T-helper 17 cell (primary cell): ENCODE measurements around the gene GABARAPL2. TPM values are rescaled to one million over a fixed set of nuclear protein-coding genes. Genes with fewer than 3 reads are reported as not detected.
A peak's percentile ranks its signal among the peaks of the same experiment; 100 is the strongest.

Source experiments
- ATAC-seq: fragments of 150-1000 bp; cut with Tn5 transposase; 2 replicates; pipeline ENCODE4 v1.10.0; 2021; ENCODE audit warnings: mild to moderate bottlenecking, moderate library complexity
- DNase-seq, 3 donors: peaks; one replicate each; pipeline versions ENCODE4 v3.0.0 to v3.0.0-alpha.2; 2020 to 2021
- H3K9me3 ChIP-seq: one replicate; pipeline ENCODE4 v1.7.0; 2013; ENCODE audit warnings: low read length, mild to moderate bottlenecking; ENCODE audit not compliant: control insufficient read depth, poor library complexity, severe bottlenecking
- H3K27ac Mint-ChIP-seq: one replicate; pipeline ENCODE4 v1.8.0; 2022; ENCODE audit warnings: mild to moderate bottlenecking, moderate library complexity, mixed read lengths
- H3K27me3 Mint-ChIP-seq: one replicate; pipeline ENCODE4 v1.8.0; 2022; ENCODE audit warnings: mixed read lengths
- H3K36me3 Mint-ChIP-seq: one replicate; pipeline ENCODE4 v1.8.0; 2022; ENCODE audit warnings: low read depth, mixed read lengths
- H3K4me1 Mint-ChIP-seq: one replicate; pipeline ENCODE4 v1.8.0; 2022; ENCODE audit warnings: mild to moderate bottlenecking, mixed read lengths
- H3K4me3 Mint-ChIP-seq: one replicate; pipeline ENCODE4 v1.8.0; 2022; ENCODE audit warnings: mild to moderate bottlenecking, moderate library complexity, mixed read lengths
- total RNA-seq, 4 donors: library from RNA in 2 of 4; stranded (reverse) in 2 of 4; gene quantifications; one replicate each; pipeline ENCODE4 v1.2.3 and lab custom pipeline; 2022 to 2026

Gene GABARAPL2, protein sequence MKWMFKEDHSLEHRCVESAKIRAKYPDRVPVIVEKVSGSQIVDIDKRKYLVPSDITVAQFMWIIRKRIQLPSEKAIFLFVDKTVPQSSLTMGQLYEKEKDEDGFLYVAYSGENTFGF
- total RNA-seq (10 to 100 TPM; 76.5 to 79.5 TPM), total RNA-seq (lab: John Stamatoyannopoulos, UW) (40.8 to 48.8 reads per million in 2 donors)

DNA sequence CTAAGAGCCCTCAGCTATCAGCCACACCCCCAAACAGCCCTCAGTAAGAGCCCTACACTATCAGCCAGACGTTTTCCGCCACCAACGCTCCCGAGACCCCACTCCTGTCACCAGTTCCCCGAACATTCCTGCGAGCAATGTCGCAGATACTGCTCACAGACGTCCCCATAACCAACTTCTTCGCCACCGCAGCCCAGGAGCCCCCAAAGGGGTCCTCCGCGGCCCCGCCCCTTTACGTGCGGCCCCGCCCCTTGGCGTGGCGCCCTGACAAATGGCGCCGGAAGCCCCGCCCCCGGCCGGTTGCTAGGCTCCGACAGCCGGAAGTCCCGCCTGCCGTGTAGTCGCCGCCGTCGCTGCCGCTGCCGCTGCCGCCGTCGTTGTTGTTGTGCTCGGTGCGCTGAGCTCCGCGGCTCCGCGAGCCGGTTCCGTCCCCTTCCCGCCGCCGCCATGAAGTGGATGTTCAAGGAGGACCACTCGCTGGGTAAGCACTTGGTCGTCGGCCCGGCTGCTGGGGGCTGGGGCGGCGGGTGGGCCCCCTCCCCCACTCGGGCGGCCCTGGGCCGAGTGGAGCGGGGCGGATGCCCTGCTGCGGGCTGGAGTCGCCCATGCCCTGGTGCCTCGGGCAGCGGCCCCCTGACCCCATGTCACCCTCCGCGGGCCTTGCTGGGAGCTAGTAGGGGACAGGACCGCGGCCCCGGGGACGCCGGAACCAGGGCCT, at the start of gene GABARAPL2:
GABARAPL2 (plus strand) TSS at position 340 of the 718 bp plus-strand sequence; CDS start at position 448, 108 bp downstream.
- no peaks in the 10 kb centered on the region for H3K9me3 ChIP-seq
- Mint-ChIP-seq H3K27me3 (peaks cover 21% of the 10 kb centered on the region), H3K27ac (peak within 1 kb of the TSS; percentile 98), H3K4me3 (peak within 1 kb of the TSS; percentile 98), H3K4me1 (peaks cover 25% of the 10 kb centered on the region), H3K36me3 (peaks cover 2% of the 10 kb centered on the region)
- DNase-seq (peak; percentile 89 to 96 (median 91)), ATAC-seq (peak; percentile 72)

DNA sequence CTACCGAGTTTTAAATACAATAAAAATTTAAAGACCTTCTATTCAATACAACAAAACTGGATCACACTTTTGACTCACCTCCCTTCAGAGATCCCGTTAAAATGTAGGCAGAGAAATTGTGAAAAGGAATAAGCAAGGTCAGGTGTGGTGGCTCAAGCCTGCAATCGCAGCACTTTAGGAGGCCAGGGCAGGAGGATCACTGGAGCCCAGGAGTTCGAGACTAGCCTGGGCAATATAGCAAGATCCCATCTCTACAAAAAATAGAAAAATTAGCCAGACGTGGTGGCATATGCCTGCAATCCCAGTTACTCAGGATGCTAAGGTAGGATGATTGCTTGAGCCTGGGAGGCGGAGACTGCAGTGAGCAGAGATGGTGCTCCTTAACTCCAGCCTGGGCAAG, 47.0 kb upstream of the GABARAPL2 start:
- H3K9me3 ChIP-seq, result no peaks in the 10 kb centered on the region
- ATAC-seq (no peak), DNase-seq (no peak)
- H3K4me3 Mint-ChIP-seq, result no peak overlapping the region
- H3K4me1 Mint-ChIP-seq, result peaks cover 12% of the 10 kb centered on the region
- H3K27me3 Mint-ChIP-seq, result no peaks in the 10 kb centered on the region
- H3K36me3 Mint-ChIP-seq, result no peaks in the 10 kb centered on the region
- H3K27ac Mint-ChIP-seq, result no peak overlapping the region

DNA sequence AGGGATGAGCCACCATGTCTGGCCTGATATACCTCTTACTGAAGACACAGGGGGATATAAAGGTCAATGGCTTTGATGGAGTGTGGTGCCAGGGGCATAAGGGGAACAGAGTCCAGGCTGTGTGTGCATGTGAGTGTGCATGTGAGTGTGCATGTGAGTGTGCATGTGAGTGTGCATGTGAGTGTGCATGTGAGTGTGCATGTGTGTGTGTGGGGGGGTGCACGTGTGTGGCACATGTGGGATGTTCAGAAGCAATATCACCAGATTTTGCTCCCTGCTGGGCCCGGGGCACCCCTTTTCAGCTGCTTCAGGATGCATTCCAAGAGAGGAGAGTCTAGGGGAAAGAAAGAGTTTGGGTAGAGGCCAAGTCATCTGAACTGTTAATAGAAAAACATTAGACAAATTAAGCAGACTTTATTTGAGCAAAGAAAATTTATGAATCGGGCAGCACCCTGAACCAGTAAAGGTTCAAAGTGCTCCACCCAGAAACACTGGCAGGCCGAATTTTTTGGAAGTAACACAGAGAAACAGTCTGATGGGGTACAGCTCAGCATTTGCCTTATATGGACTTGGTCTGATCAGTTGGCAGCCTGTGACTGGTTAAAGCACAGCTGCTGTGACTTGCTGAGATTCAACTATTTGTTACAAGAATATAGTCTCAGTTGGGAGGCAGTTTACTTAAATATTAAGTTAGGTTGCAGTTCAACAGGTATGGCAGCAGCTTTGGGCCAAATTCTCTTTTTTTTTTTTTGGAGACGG, 40.0 kb upstream of the GABARAPL2 start:
- Mint-ChIP-seq H3K36me3 (no peaks in the 10 kb centered on the region), H3K4me1 (peaks cover 1% of the 10 kb centered on the region), H3K4me3 (no peak overlapping the region), H3K27ac (no peak overlapping the region), H3K27me3 (no peaks in the 10 kb centered on the region)
- no peak for DNase-seq
- ATAC-seq, result no peak
- no peaks in the 10 kb centered on the region for H3K9me3 ChIP-seq

DNA sequence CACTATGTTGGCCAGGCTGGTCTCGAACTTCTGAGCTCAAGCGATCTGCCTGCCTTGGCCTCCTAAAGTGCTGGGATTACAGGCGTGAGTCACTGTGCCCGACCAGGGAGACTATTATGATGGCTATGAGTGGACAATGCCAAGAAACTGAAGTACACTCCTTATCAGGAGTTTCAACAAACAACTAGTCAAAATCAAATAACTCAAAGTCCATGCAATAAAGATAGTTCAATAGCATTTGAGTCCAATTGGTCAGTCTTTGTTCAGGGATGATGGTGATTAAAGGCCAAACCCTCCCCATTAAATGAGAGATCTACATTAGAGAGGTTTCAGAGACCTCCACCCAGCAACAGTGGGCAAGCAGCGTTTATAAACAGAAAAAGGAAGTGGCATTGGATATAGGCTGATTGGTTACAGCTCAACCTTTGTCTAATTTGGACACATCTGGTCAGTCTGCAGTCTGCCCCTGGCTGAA, 38.3 kb upstream of the GABARAPL2 start:
- DNase-seq (no peak), ATAC-seq (no peak)
- no peaks in the 10 kb centered on the region for H3K9me3 ChIP-seq
- Mint-ChIP-seq H3K36me3 (no peaks in the 10 kb centered on the region), H3K4me3 (no peak overlapping the region), H3K4me1 (no peaks in the 10 kb centered on the region), H3K27me3 (peaks cover 5% of the 10 kb centered on the region), H3K27ac (no peak overlapping the region)

DNA sequence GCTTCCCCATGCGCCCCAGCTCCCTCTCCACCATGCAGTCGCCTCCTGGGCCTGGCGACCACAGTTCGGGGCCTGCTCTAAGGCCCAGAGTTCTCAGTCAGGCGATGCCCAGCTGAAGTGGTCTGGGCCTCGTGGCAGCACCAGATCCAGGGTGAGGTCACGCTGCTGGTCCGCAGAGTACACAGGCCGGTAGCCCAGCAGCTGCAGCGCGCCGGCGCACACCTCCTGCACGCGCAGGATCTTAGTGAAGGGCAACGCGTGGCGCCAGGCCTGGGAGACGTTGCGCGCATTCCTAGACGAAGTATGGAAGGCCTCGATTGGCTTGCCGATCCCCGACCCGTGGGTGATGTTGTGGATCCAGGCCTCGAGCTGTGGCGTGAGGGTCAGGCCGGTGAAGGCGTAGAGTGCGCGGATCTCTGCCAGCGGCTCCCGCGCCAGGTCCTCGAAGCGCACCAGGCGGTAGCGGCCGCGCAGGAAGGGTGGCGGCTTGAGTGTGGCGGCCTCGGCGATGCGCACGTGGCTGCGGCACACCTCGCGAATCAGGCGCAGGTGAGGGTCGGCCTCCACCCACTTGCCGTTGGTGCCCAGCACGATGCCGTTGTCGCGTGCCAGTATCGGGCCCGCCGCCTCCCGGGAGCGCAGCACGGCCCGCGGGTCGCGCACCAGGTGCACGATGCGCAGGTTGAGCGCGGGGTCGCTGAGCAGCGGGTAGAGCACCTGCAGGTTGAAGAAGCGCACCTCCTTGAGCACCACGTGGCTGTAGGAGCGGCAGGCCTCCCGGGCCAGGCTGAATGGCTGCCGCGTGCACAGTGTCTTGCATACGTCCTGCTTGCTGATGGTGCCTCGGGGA, 36.9 kb upstream of the GABARAPL2 start:
- no peak overlapping the region for H3K4me3 Mint-ChIP-seq
- H3K4me1 Mint-ChIP-seq, result no peaks in the 10 kb centered on the region
- peaks cover 5% of the 10 kb centered on the region for H3K27me3 Mint-ChIP-seq
- H3K36me3 Mint-ChIP-seq, result no peaks in the 10 kb centered on the region
- H3K9me3 ChIP-seq, result no peaks in the 10 kb centered on the region
- no peak for ATAC-seq
- DNase-seq, result no peak
- H3K27ac Mint-ChIP-seq, result no peak overlapping the region

DNA sequence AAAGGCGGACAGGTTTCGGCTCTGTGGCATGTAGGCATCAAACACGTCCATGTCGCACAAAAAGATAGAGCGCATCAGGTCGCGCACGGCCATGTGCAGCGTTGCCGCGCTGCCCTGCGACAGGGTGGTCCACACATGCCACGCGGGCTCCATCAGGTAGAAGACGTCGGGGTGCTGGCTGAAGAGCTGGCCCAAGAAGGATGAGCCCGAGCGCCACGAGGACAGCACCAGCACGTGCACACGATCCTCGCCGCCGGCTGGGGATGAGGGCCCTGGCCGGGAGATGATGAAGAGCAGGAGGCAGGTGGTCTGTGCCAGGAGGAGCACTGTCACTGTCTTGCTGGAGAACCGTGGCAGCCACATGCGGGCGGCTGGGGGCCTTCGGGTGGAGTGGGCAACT, 36.2 kb upstream of the GABARAPL2 start:
- Mint-ChIP-seq H3K4me1 (no peaks in the 10 kb centered on the region), H3K27ac (no peak overlapping the region), H3K36me3 (no peaks in the 10 kb centered on the region), H3K27me3 (peaks cover 5% of the 10 kb centered on the region), H3K4me3 (no peak overlapping the region)
- DNase-seq (no peak), ATAC-seq (no peak)
- no peaks in the 10 kb centered on the region for H3K9me3 ChIP-seq

DNA sequence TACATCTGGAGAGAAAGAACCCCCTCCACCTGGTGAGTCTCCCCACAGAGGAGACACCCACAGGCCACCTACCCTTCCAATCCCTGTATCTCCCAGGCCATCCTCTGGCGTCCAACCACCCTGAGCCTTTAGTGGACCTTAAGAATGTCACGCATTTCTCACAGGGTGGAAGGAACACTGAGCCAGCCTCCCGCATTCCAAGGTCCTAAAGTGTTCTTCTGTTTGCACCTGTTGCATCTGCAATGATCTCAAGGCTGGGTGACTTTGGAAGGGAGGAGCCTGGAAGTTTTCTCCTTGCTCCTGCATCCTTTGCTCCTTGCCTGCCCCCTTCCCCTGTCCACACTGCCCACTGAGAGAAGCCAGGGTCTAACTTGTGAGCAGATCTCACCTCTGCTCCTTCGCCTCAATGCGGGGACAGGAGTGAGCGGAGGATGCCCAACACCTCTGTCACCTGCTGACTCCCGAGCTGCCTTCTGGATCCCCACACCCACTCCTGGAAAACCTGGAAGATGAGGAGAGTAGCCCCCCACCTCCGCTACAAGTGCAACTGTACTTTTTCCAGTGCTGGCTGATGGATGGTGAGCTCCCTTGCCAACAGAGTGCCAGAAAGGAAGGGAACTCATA, 33.9 kb upstream of the GABARAPL2 start:
- no peaks in the 10 kb centered on the region for H3K4me1 Mint-ChIP-seq
- H3K27ac Mint-ChIP-seq, result no peak overlapping the region
- ATAC-seq (no peak), DNase-seq (no peak)
- no peaks in the 10 kb centered on the region for H3K36me3 Mint-ChIP-seq
- H3K9me3 ChIP-seq, result no peaks in the 10 kb centered on the region
- no peak overlapping the region for H3K4me3 Mint-ChIP-seq
- peaks cover 5% of the 10 kb centered on the region for H3K27me3 Mint-ChIP-seq

DNA sequence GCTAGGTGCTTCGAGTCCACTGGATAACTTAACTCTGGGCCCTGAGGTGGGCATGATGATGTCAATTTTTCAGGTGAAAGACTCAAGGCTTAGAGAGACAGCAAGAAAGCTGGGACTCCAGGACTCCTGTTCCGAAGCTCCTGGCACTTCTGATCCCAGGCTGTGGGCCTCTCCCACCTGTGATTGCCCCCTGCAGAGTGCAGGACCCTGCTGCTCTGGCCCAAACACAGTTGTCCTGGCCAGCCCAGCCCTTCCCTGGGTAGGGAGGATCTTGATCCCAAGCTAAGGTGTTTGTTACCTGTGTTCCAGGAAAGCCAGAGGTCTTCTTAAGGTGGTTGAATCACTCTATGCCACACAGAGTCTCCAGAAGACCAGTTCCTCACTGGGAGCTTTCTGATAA, 33.4 kb upstream of the GABARAPL2 start:
- ATAC-seq (no peak), DNase-seq (no peak)
- H3K27ac Mint-ChIP-seq, result no peak overlapping the region
- H3K4me3 Mint-ChIP-seq, result no peak overlapping the region
- H3K27me3 Mint-ChIP-seq, result peaks cover 5% of the 10 kb centered on the region
- H3K36me3 Mint-ChIP-seq, result no peaks in the 10 kb centered on the region
- H3K4me1 Mint-ChIP-seq, result no peaks in the 10 kb centered on the region
- H3K9me3 ChIP-seq, result no peaks in the 10 kb centered on the region

DNA sequence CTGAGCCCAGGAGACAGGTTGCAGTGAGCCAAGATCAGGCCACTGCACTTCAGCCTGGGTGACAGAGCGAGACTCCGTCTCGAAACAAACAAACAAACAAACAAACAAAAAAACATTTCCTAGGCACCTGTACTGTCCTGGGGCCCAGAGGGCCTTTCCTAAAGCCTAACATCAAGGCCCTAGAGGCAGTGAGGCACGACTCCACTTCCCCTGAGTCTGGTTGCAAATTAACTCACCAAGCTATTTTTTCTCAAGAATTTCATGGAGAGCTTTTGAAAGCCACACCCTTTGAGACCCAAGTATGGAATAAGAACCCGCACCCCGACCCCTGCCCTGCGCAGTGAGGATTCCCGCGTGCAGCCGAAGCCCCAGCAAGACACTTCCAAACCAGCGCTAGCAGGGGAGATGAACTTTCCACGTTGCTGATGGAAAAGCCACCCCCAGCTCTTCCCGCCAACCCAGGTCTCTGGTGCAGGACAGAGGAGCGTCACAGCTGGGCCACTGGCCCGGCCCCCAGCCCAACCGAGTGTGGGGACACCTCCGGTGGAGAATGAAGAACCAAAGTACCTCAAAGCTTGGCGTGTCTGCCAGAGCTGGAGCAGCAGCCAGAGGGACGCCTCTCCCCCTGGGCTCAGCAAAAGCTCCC, 31.5 kb upstream of the GABARAPL2 start:
- Mint-ChIP-seq H3K27ac (no peak overlapping the region), H3K27me3 (peaks cover 5% of the 10 kb centered on the region), H3K4me3 (no peak overlapping the region), H3K36me3 (no peaks in the 10 kb centered on the region), H3K4me1 (no peaks in the 10 kb centered on the region)
- ATAC-seq (no peak), DNase-seq (no peak)
- H3K9me3 ChIP-seq, result no peaks in the 10 kb centered on the region

DNA sequence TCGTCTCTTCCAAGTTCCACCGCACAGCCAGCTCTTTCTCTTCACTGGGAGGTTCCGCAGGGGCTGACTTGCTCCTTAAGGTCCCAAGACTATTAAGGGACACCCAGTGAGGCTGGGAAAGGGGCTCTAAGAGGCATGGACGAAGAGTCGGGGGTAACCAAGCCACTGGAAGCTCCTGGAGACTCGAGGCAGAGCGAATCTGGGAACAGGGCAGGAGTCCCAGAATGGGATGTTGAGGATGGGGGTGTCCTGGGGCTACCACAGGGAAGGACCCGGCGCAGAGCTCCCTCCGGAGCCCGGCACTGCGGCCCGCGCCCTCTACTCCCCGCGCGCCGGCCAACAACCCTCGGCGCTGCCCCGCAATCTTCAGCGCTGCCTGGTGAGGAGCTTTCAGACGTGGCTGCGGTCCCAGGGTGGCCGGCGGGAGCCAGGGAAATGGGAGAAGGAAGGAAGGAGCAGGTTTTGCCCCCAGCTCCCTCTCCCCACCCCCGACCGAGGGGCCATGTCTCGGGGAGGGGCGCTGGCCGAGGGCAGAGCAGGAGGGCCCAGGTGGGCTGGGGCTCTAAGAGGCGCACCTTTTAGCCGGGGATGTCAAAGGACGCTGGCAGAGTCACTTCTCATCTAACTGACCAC, 30.9 kb upstream of the GABARAPL2 start:
- H3K4me3 Mint-ChIP-seq, result no peak overlapping the region
- no peaks in the 10 kb centered on the region for H3K36me3 Mint-ChIP-seq
- no peaks in the 10 kb centered on the region for H3K9me3 ChIP-seq
- no peaks in the 10 kb centered on the region for H3K4me1 Mint-ChIP-seq
- DNase-seq (no peak), ATAC-seq (no peak)
- H3K27ac Mint-ChIP-seq, result no peak overlapping the region
- peaks cover 5% of the 10 kb centered on the region for H3K27me3 Mint-ChIP-seq

DNA sequence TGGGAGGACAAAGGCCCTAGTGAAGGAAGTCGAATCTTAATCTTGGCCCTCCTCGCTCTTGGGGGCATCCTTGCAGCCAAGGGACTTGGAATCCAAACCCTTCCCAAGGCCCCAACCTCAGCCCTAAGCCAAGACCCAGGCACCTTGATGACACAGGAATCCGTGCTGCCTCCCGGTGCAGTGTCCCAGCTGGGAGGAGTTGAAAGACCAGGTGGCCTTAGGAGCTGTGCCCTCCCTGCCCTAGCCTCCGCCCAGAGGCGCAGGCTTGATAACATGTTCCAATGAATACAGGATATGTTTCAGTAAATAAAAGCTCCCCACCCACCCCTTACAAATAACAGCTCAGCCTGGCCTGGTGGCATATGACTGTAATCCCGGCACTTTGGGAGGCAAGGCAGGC, 30.3 kb upstream of the GABARAPL2 start, which contains the start of gene CHST5:
CHST5 (minus strand) TSS at position 208 of the 400 bp plus-strand sequence. CDS start 5,724 bp downstream, outside the sequence.
- peaks cover 2% of the 10 kb centered on the region for H3K4me1 Mint-ChIP-seq
- H3K36me3 Mint-ChIP-seq, result no peaks in the 10 kb centered on the region
- no peak for ATAC-seq

DNA sequence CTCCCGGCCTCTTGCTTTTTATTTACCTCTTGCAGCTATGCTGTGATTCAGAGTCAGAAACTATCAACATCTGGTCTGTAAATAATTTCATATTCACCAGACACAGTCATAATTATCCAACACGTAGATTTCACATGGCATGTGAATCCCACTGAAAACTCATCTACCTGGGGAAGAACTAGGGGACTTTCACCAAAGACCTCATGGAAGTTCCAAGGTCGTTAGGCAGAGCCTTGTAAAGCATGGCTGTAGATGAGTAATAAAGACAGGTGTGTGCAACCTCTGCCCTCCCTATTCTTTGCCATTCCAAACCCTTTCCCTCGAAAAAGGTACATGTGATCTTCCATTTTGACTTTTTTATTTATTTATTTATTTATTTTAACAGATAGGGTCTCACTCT, 28.4 kb upstream of the GABARAPL2 start:
- Mint-ChIP-seq H3K36me3 (no peaks in the 10 kb centered on the region), H3K27ac (no peak overlapping the region), H3K27me3 (no peaks in the 10 kb centered on the region), H3K4me1 (peaks cover 2% of the 10 kb centered on the region), H3K4me3 (no peak overlapping the region)
- no peak for DNase-seq
- no peak for ATAC-seq
- H3K9me3 ChIP-seq, result no peaks in the 10 kb centered on the region

More for the DNA sequence above, 30.3 kb upstream of the GABARAPL2 start, which contains the start of gene CHST5:
- no peaks in the 10 kb centered on the region for H3K9me3 ChIP-seq
- Mint-ChIP-seq H3K27ac (no peak within 1 kb of the TSS), H3K4me3 (no peak within 1 kb of the TSS), H3K27me3 (peaks cover 5% of the 10 kb centered on the region)
- no peak for DNase-seq
